Epithelial cell of esophagus (primary cell): ENCODE measurements around the gene ANKRD53.

Experiments
- DNase-seq: peaks from one replicate; pipeline ENCODE4 v3.0.0; 2010; ENCODE audit warnings: low read depth
- H3K4me3 ChIP-seq: 2 replicates; pipeline ENCODE4 v1.5.1; 2011; ENCODE audit warnings: mild to moderate bottlenecking, low read length, control low read depth
- TF ChIP-seq, protein P1 (sequence below): IDR thresholded peaks from 2 replicates; pipeline ENCODE4 v1.5.1; 2011; ENCODE audit warnings: low read depth, mild to moderate bottlenecking, low read length, control low read depth, inconsistent platforms; ENCODE audit not compliant: insufficient read depth; ENCODE audit errors: missing control alignments

The ANKRD53 gene

DNA sequence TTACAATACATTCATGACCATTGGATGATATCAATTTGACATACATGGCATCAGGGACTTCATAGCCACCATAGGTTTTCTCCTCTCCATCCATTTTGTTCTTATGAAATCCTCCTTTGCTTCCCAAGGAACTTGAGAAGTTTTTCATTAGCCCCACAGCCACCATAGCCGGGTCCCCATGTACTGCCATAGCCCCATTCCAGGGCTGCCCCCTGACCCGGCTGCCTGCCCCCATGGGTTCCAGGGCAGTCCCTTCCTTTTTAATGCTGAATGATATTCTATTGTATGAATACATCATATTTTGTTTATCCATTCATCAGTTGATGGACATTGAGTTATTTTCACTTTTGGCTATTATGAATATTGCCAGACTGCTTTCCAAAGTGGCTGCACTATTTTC lies 22.3 kb upstream of the ANKRD53 start:
- TF ChIP-seq, protein P1, sequence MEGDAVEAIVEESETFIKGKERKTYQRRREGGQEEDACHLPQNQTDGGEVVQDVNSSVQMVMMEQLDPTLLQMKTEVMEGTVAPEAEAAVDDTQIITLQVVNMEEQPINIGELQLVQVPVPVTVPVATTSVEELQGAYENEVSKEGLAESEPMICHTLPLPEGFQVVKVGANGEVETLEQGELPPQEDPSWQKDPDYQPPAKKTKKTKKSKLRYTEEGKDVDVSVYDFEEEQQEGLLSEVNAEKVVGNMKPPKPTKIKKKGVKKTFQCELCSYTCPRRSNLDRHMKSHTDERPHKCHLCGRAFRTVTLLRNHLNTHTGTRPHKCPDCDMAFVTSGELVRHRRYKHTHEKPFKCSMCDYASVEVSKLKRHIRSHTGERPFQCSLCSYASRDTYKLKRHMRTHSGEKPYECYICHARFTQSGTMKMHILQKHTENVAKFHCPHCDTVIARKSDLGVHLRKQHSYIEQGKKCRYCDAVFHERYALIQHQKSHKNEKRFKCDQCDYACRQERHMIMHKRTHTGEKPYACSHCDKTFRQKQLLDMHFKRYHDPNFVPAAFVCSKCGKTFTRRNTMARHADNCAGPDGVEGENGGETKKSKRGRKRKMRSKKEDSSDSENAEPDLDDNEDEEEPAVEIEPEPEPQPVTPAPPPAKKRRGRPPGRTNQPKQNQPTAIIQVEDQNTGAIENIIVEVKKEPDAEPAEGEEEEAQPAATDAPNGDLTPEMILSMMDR: no peak
- H3K4me3 ChIP-seq: no peak overlapping the region
- no peak for DNase-seq

DNA sequence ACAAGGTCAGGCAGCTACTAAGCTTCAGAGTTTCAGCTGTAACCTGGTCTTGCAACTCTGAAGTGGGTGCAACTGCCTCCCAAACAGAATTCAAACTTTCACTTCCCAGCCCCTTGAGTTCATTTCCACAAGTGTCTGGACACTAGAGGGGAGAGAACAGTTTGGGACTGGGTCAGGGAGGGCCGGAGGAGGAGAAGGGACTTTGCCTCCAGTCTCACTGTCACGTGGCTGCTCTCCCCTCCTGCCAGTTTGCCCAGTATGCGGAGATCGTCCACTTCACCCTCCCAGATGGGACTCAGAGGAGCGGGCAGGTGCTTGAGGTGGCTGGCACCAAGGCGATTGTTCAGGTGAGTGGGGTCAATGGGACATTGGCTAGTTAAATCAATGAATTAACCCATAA lies 20.6 kb upstream of the ANKRD53 start:
- no peak for DNase-seq
- no peak overlapping the region for H3K4me3 ChIP-seq
- TF ChIP-seq, protein P1: no peak

DNA sequence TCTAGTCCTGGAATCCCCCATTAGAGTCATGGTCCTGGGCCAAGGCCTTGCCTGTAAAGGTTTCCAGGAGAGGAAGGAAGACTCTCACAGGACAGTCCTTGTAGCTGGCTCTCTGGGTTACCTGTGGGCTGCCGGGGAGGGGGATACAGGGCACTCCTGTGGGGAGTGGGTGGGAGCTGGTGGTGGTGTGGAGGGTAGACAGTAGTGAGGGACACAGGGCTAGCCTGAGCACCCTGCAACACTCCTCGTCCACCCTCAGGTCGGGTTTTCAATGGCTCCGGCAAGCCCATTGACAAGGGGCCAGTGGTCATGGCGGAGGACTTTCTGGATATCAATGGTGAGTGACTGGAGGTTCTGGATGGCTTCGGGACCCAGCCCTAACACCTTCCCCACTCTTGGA lies 19.7 kb upstream of the ANKRD53 start:
- DNase-seq: no peak
- TF ChIP-seq, protein P1: no peak
- H3K4me3 ChIP-seq: no peak overlapping the region

DNA sequence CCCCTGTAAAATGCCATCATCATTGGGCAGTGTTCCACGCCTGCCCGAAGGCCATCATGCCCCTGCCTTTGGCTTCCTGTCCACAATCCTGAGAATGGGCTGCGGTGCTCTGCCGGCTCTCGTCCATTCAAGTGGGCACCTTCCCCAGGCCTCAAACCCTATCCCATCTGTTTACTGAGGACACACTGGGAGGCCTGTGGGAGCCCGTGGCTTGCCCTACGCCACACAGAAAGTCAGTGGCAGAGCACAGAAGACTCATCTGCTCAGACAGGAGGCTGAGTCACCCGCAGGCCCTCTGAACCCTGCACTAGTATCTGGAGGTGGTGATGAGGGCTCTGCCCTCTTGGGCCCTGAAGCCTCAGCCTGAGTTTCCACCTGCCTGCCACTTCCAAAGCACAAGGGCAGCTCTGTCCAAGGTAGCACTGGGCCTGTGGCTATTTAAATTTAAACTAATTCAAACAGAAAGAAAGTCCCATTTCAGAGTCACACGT lies 19.1 kb upstream of the ANKRD53 start:
- H3K4me3 ChIP-seq: no peak overlapping the region
- DNase-seq: no peak
- TF ChIP-seq, protein P1: no peak

DNA sequence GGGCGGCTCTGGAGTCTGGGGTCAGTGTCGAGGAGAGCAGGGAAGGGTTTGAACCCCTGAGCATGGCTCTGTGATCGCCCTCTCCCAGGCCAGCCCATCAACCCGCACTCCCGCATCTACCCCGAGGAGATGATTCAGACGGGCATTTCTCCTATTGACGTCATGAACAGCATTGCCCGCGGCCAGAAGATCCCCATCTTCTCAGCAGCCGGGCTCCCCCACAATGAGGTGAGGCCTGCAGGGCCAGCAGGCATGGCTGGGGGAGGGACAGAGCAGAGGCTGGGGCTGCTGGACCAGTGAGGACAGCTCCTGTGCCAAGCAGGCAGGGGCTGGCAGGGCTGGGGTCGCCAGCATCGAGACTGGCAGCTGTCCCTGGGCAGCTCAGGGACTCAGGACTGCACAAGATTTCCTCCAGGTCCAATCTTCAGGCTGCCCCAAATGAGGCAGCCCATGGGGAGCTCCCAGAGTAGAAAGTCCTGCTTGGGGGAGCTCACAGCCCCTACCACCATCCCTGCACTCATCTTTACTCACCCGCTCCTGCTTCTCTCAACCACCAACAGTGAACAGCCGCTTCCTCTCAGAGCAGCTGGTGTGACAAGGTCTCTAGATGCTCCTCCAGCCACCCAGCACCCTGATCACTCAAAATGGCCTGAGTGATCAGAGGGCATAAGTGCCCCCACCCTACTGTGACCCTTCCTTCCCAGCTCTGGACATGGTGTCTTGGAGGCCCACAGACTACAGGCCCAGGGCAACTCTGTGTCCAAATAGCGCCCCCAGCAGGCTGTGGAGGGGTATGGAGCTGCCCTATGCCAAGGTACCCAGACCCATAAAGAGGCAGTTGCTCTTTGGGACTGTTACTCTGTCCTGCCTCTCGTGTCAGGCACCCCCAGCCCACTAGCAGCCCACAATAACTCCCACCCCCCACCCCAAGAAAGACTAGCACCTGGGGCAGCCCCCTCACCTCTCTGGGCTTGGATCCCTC lies 18.3 kb upstream of the ANKRD53 start:
- no peak overlapping the region for H3K4me3 ChIP-seq
- DNase-seq: no peak
- TF ChIP-seq, protein P1: no peak

DNA sequence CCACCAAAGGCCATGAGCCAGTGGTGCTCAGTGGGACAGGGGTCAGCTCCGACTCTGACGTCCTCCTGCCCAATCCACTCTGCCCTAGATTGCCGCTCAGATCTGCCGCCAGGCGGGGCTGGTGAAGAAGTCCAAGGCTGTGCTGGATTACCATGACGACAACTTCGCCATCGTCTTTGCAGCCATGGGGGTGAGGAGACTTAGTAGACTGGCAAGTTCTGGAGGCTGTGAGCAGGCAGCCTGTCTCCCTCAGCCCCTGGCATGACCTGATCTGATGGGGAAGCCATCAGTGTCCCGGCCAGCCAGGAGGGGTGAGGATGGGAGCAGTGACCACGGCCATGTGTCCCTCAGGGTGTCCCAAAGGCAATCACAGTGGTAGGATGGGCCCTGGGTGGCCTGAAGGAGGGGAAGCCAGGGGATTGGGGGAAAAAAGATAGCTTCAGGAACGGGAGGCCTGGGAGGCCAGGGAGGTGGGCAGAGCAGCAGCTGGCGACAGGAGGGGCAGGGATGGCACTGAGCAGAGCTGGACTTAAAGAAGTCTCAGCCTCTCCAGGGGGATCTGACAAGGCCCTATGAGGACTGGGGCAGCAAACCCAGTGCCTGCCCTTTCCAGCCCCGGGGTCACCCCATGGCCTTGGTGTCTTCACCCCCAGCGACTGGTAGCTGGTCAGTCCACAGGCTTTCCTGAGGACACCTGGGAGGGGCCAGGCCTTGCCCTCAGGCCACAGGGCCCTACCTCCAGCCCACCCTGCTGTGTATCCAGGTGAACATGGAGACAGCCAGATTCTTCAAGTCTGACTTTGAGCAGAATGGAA lies 17.4 kb upstream of the ANKRD53 start:
- no peak overlapping the region for H3K4me3 ChIP-seq
- TF ChIP-seq, protein P1: no peak
- DNase-seq: no peak
